Right lobe of liver (tissue), 6 donors: ENCODE results near the gene SCAF8. TPM values are rescaled to one million over a fixed set of nuclear protein-coding genes. Genes with fewer than 3 reads are reported as not detected.
A peak's percentile ranks its signal among the peaks of the same experiment; 100 is the strongest.
"Not testable (repeated sequence)": the region's sequence is repeated elsewhere in the genome, so short reads cannot be mapped to it uniquely, and the experiment has no call there.

Experiments used
- ATAC-seq, 4 donors: fragments of 200-7000 bp; cut with Tn5 transposase; one replicate each; pipeline ENCODE4 v1.9.1; 2020; ENCODE audit warnings: mild to moderate bottlenecking in 4 of 4, moderate library complexity in 4 of 4
- DNase-seq, 3 donors: peaks; one replicate each; pipeline ENCODE4 v3.0.0-alpha.2; 2020
- H3K27ac ChIP-seq, 3 donors: fragments of 200-600 bp; one replicate each; pipeline ENCODE4 v1.8.0; 2022
- H3K27me3 ChIP-seq, 2 donors: fragments of 200-600 bp; one replicate each; pipeline ENCODE4 v1.8.0; 2022
- H3K36me3 ChIP-seq, 4 donors: fragments of 200-600 bp; sonication (generic) in 1 of 4; one replicate each; pipeline versions ENCODE4 v1.5.1 to v1.8.0; 2017 to 2022; ENCODE audit warnings: control low read depth in 1 of 4
- H3K4me1 ChIP-seq, 4 donors: fragments of 200-600 bp; sonication (generic) in 1 of 4; one replicate each; pipeline versions ENCODE4 v1.5.1 to v1.8.0; 2017 to 2022; ENCODE audit warnings: control low read depth in 1 of 4
- H3K4me3 ChIP-seq, 3 donors: fragments of 200-600 bp; one replicate each; pipeline ENCODE4 v1.8.0; 2022
- H3K9me3 ChIP-seq, 4 donors: fragments of 200-600 bp; sonication (generic) in 1 of 4; one replicate each; pipeline versions ENCODE4 v1.5.1 to v1.8.0; 2017 to 2022; ENCODE audit warnings: control low read depth in 1 of 4
- POLR2A ChIP-seq: fragments of 450-650 bp; IDR thresholded peaks from one replicate; pipeline ENCODE4 v1.6.1; 2017; ENCODE audit warnings: antibody characterized with exemption, mild to moderate bottlenecking
- WGBS: methylation state at CpG from one replicate; pipeline ENCODE4 v1.1.6; 2018; ENCODE audit warnings: low coverage, low lambda C conversion rate; ENCODE audit not compliant: insufficient coverage; ENCODE audit errors: missing lambda C conversion rate; 5-methylcytosine and 5-hydroxymethylcytosine counted together
- intact Hi-C, 2 donors: fragments of 100-400 bp; cut with DNase I; formaldehyde crosslinking; loops; one replicate each; pipeline versions ENCODE4 v1.11.2 to v1.14.1; 2022
- total RNA-seq, 6 experiments: library from RNA; depleted of rRNA in 2 of 6; stranded (reverse); fragments of >200 nt in 2 of 6; fragmentation: NEBNext Ultra II Directional in 3 of 6; extraction: Animal tissue kit (Norgen Biotek cat#: 25700) in 3 of 6; gene quantifications; one replicate each; pipeline versions ENCODE4 v1.1.0 to v1.2.4, GENCODE V29; 2016 to 2023
- TF ChIP-seq, protein P1 (sequence below), 4 donors: fragments of 200-600 bp in 3 of 4; fragments of 450-650 bp in 1 of 4; IDR thresholded peaks; one replicate each; pipeline versions ENCODE4 v1.5.1 to v1.8.0; 2016 to 2022; ENCODE audit warnings: antibody characterized with exemption in 4 of 4, mild to moderate bottlenecking in 2 of 4
- donor health status: DM: no; HTN: yes; CAD: no.
- donor health status: DM: no; HTN: no; CAD: no.
- donor health status: DM: no; HTN: no; CAD: no.
- donor health status: DM: no; HTN: yes; CAD: no.
- donor health status: DM: no; HTN: yes; CAD: no.

Gene SCAF8
- total RNA-seq, 6 experiments from 2014 or later = 12.7 to 17.2 (median 14.3) TPM

DNA sequence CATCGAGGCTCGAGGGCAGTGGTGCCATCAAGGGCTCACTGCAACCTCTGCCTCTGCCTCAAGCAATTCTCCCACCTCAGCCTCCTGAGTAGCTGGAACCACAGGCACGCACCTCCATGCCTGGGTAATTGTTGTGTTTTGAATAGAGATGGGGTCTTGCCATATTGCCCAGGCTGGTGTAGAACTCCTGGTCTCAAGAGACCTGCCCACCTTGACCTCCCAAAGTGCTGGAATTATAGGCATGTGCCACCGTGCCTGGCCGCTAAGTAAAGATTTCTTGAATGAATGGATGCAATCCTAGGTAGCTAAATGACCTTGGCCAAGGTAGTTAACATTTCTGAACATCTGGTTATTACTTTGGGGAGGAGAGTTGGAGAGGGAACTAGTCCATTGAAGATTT, 7.4 kb downstream of the SCAF8 start:
- DNase-seq (no peak), ATAC-seq (no peak)
- no peak overlapping the region for H3K27ac ChIP-seq
- H3K4me1 ChIP-seq = peaks cover 0 to 26% (median 7%) of the 10 kb centered on the region in 4 donors
- H3K9me3 ChIP-seq = no peaks in the 10 kb centered on the region
- no peaks in the 10 kb centered on the region for H3K27me3 ChIP-seq
- TF ChIP-seq POLR2A = no peak
- TF ChIP-seq, protein P1, sequence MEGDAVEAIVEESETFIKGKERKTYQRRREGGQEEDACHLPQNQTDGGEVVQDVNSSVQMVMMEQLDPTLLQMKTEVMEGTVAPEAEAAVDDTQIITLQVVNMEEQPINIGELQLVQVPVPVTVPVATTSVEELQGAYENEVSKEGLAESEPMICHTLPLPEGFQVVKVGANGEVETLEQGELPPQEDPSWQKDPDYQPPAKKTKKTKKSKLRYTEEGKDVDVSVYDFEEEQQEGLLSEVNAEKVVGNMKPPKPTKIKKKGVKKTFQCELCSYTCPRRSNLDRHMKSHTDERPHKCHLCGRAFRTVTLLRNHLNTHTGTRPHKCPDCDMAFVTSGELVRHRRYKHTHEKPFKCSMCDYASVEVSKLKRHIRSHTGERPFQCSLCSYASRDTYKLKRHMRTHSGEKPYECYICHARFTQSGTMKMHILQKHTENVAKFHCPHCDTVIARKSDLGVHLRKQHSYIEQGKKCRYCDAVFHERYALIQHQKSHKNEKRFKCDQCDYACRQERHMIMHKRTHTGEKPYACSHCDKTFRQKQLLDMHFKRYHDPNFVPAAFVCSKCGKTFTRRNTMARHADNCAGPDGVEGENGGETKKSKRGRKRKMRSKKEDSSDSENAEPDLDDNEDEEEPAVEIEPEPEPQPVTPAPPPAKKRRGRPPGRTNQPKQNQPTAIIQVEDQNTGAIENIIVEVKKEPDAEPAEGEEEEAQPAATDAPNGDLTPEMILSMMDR (IDR thresholded peaks at IDR 0.05) = no peak
- no peaks in the 10 kb centered on the region for H3K36me3 ChIP-seq
- intact Hi-C loops = no loop called here
- 92% methylated on average over 5 of the region's 5 CpGs for WGBS
- H3K4me3 ChIP-seq = no peak overlapping the region

DNA sequence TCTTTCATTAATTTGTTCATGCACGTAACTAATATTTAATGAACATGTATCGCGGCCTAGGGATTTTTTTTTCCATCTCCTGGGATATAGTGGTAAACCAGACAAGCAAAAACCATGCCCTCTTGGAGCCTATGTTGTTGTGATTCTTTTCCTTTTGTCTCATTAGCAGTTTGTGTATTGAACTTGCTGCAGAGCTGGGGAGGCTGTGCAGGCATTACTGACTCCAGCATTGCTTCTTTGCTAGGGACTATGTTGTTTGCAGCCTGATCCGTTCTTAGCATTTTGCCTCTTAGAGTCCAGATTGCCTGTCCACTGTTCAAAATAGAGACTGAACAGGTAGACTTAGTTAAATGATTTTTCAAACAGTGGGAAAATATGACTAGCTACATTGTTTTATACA, 9.7 kb downstream of the SCAF8 start:
- Histone ChIP-seq H3K27me3 (no peaks in the 10 kb centered on the region), H3K4me1 (peaks cover 0 to 27% (median 7%) of the 10 kb centered on the region in 4 donors), H3K27ac (no peak overlapping the region), H3K9me3 (no peaks in the 10 kb centered on the region), H3K4me3 (no peak overlapping the region), H3K36me3 (no peaks in the 10 kb centered on the region)
- ATAC-seq = no peak
- intact Hi-C loops = no loop called here
- TF ChIP-seq, protein P1 (IDR thresholded peaks at IDR 0.05) = no peak
- TF ChIP-seq POLR2A = no peak
- 80% methylated on average over 4 of the region's 4 CpGs for WGBS
- DNase-seq = no peak

- H3K4me3 ChIP-seq, intact Hi-C loops, H3K27ac ChIP-seq, H3K27me3 ChIP-seq, H3K36me3 ChIP-seq, DNase-seq, H3K9me3 ChIP-seq: not testable (repeated sequence)
- 87% methylated on average over 7 of the region's 7 CpGs for WGBS
- H3K4me1 ChIP-seq = peaks cover 0 to 23% (median under 1%) of the 10 kb centered on the region in 4 donors
- ATAC-seq = peak in 1 of 4 donors; percentile 66
These were observed 11.0 kb downstream of the SCAF8 start for GRCh38 chr6:154744029-154744745.

DNA sequence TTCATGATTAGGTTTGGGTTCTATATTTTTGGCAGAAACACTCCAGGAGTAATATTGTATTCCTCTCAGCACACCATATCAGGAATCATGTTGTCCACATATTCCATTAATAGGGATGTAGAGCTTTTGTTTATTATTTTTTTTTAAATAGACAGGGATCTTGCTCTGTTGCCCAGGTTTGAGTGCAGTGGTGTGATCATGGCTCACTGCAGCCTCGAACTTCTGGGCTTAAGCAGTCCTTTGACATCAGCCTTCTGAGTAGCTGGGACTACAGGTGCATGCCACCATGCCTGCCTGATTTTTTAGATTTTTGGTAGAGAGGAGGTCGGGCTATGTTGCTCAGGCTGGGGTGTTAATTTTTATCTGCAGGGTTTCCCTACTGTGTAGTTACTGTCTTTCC, 12.0 kb downstream of the SCAF8 start:
- Histone ChIP-seq H3K4me3 (no peak overlapping the region), H3K27me3 (no peaks in the 10 kb centered on the region), H3K9me3 (no peaks in the 10 kb centered on the region), H3K27ac (no peak overlapping the region), H3K4me1 (peaks cover 0 to 16% (median 0%) of the 10 kb centered on the region in 4 donors), H3K36me3 (no peaks in the 10 kb centered on the region)
- no peak for ATAC-seq
- WGBS = 100% methylated on average over 2 of the region's 2 CpGs
- intact Hi-C loops = no loop called here
- no peak for TF ChIP-seq POLR2A
- TF ChIP-seq, protein P1 (IDR thresholded peaks at IDR 0.05) = no peak
- no peak for DNase-seq

GRCh38 chr6:154749341-154749740, 16.1 kb downstream of the SCAF8 start:
- Histone ChIP-seq H3K27me3 (no peaks in the 10 kb centered on the region), H3K9me3 (no peaks in the 10 kb centered on the region), H3K36me3 (no peaks in the 10 kb centered on the region), H3K4me3 (no peak overlapping the region), H3K27ac (no peak overlapping the region), H3K4me1 (peaks cover 0 to 16% (median 0%) of the 10 kb centered on the region in 4 donors)
- ATAC-seq = no peak
- DNase-seq = no peak
- TF ChIP-seq POLR2A = no peak
- TF ChIP-seq, protein P1 (IDR thresholded peaks at IDR 0.05) = no peak
- intact Hi-C loops = no loop called here
- WGBS = 88% methylated on average over 3 of the region's 3 CpGs
